ENCODE results near the gene DDX49.
"Not testable (repeated sequence)": the region's sequence is repeated elsewhere in the genome, so short reads cannot be mapped to it uniquely, and the experiment has no call there.

Gene DDX49

GRCh38 chr19:18943465-18943864 is 23.9 kb downstream of the DDX49 start:
- H3K4me3 Mint-ChIP-seq: no peak overlapping the region
- H3K36me3 Mint-ChIP-seq: no peaks in the 10 kb centered on the region
- H3K4me1 Mint-ChIP-seq: peaks cover 7% of the 10 kb centered on the region
- H3K27ac Mint-ChIP-seq: no peak overlapping the region
- H3K27me3 Mint-ChIP-seq: peaks cover 12% of the 10 kb centered on the region
- no peaks in the 10 kb centered on the region for H3K9me3 Mint-ChIP-seq

DNA sequence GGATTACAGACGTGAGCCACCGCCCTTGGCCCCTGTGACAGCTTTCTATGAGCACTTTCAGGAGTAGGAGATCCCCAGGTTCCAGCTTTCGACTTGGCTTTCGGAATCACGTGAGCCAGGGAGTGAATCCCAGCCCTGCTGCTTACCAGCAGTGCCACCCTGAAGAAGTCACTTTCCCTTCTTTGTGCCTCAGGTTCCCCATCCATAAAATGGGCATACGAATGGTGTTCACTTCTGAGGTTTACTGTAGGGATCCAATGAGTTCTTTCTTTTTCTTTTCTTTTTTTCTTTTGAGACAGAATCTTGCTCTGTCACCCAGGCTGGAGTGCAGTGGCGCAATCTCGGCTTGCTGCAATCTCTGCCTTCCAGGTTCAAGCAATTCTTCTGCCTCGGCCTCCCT is 25.8 kb downstream of the DDX49 start:
- Mint-ChIP-seq H3K27me3 (peaks cover 9% of the 10 kb centered on the region), H3K9me3 (no peaks in the 10 kb centered on the region), H3K4me1 (peaks cover 3% of the 10 kb centered on the region), H3K27ac (no peak overlapping the region), H3K4me3 (no peak overlapping the region), H3K36me3 (no peaks in the 10 kb centered on the region)

DNA sequence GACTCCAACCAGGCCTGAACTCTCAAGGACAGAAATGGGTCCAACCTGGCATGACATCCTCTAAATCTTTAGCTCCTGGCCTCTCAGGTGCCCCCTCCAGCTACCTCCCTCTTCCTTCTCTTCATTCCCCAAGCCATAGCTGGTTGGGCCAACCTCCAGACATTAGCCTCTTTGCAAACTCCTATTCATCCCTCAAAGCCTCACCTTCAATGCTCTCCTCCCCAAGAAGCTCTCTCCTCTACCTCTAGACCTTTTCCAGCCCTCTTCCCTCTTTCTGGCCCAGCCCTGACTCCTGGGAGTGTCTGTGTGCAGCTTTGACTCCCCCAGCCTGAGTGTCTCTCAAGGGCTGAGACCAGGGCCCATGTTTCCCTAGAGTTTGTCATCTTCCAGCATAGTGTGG is 26.8 kb downstream of the DDX49 start:
- Mint-ChIP-seq H3K4me3 (no peak overlapping the region), H3K27me3 (peaks cover 9% of the 10 kb centered on the region), H3K36me3 (no peaks in the 10 kb centered on the region), H3K9me3 (no peaks in the 10 kb centered on the region), H3K4me1 (peaks cover 3% of the 10 kb centered on the region), H3K27ac (no peak overlapping the region)

DNA sequence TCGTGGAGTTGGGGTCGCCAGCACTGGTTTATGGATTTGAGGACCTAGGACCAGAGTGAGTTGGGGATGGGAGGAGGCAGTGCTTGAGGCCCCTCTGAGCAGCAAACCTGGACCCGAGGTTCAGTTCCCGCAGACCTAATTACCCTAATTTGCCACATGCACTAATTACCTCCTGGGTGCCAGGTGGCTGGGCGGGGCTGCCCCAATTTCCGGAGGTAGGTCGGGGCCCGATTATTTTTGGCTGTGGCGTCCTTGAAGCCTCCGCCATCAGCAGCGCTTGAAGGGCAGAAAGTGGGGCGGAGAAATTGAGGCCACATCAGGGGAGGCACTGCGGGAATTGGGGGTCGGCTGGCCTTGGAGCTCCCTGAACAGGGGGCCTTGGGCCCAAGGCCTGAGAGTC is 27.4 kb downstream of the DDX49 start:
- Mint-ChIP-seq H3K27me3 (peaks cover 6% of the 10 kb centered on the region), H3K4me1 (no peaks in the 10 kb centered on the region), H3K36me3 (no peaks in the 10 kb centered on the region), H3K27ac (no peak overlapping the region), H3K9me3 (no peaks in the 10 kb centered on the region), H3K4me3 (no peak overlapping the region)

DNA sequence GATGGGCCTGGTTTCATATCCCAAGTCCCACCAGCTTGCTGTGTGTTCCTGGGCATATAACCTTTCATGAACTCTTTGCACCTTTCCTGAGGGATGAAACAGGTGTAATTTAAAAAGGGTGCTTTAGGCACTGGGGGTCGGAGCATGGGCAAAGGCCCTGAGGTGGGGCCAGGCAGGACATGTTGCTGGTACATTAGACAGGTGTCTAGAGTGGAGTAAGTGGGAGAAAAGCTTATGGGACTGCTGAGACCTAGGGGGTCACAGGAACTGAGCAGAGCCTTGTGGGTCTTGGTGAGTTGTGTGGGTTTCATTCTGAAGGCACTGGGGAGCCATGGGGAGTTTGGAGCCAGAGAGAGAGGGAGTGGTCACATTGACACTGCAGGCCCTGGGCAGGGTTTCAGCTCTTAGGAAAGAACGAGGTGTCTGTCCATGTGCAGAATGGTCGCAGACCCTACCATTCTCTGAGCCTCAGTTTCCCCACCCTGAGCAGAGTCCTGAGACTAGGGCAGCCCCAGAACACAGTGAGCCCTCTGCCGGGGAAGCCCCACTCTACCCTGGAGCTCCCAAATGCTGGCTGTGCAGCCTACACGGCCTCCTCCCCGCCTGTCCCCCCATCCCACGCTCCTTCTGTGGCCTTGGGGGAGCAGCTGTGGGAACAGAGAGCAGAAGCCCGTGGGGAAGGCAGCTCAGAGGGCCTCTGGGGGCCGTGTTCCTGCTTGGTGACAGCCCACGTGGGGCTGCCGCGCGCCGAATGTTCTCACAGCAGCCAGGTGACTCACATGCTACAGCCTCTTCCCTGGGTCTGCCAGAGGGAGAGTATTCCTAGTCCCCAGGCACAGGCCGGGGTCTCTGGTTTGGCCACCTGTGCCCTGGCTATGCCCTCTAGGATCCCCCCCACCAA is 28.8 kb downstream of the DDX49 start:
- no peaks in the 10 kb centered on the region for H3K36me3 Mint-ChIP-seq
- no peaks in the 10 kb centered on the region for H3K27me3 Mint-ChIP-seq
- no peaks in the 10 kb centered on the region for H3K9me3 Mint-ChIP-seq
- no peak overlapping the region for H3K4me3 Mint-ChIP-seq
- no peak overlapping the region for H3K27ac Mint-ChIP-seq
- H3K4me1 Mint-ChIP-seq: no peaks in the 10 kb centered on the region

GRCh38 chr19:18948976-18949356 is 29.5 kb downstream of the DDX49 start:
- Mint-ChIP-seq H3K36me3 (no peaks in the 10 kb centered on the region), H3K4me1 (no peaks in the 10 kb centered on the region), H3K27ac (no peak overlapping the region), H3K27me3 (no peaks in the 10 kb centered on the region), H3K4me3 (no peak overlapping the region), H3K9me3 (no peaks in the 10 kb centered on the region)

DNA sequence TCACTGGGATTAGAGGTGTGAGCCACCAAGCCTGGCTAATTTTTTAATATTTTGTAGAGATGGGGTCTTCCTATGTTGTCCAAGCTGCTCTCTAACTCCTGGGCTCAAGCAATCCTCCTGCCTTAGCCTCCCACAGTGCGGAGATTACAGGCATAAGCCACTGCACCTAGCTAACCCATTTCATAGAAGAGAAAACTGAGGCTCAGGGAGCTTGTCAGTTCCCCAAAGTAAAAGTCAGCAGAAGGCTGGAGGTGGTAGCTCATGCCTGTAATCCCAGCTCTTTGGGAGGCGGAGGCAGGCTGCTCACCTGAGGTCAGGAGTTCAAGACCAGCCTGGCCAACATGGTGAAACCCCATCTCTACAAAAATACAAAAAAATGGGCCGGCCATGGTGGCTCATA is 30.3 kb downstream of the DDX49 start:
- Mint-ChIP-seq H3K4me1 (no peaks in the 10 kb centered on the region), H3K4me3 (no peak overlapping the region), H3K36me3 (no peaks in the 10 kb centered on the region), H3K27ac (no peak overlapping the region), H3K9me3 (no peaks in the 10 kb centered on the region), H3K27me3 (no peaks in the 10 kb centered on the region)

GRCh38 chr19:18951721-18952281 is 32.3 kb downstream of the DDX49 start:
- no peak overlapping the region for H3K4me3 Mint-ChIP-seq
- no peaks in the 10 kb centered on the region for H3K36me3 Mint-ChIP-seq
- no peaks in the 10 kb centered on the region for H3K9me3 Mint-ChIP-seq
- H3K27ac Mint-ChIP-seq: no peak overlapping the region
- H3K4me1 Mint-ChIP-seq: no peaks in the 10 kb centered on the region
- H3K27me3 Mint-ChIP-seq: no peaks in the 10 kb centered on the region

- H3K27me3 Mint-ChIP-seq, H3K9me3 Mint-ChIP-seq, H3K36me3 Mint-ChIP-seq, H3K4me1 Mint-ChIP-seq, H3K27ac Mint-ChIP-seq, H3K4me3 Mint-ChIP-seq: not testable (repeated sequence)
Measured at GRCh38 chr19:18952364-18953003, 33.0 kb downstream of the DDX49 start.

DNA sequence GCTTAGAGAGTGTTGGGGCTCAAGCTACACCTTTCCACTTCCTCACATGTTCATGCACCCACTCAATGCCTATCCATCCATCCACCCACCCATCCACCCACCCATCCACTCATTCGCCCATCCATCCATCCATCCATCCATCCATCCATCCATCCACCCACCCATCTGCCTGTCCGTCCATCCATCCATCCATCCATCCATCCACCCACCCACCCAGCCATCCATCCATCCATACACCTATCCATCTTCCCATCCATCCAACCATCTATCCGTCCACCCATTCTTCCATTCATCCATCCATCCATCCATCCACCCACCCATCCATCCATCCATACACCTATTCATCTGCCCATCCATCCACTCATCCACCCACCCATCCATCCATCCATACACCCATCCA is 34.6 kb downstream of the DDX49 start:
- Mint-ChIP-seq H3K9me3 (no peaks in the 10 kb centered on the region), H3K4me1 (no peaks in the 10 kb centered on the region), H3K27me3 (no peaks in the 10 kb centered on the region), H3K27ac (no peak overlapping the region), H3K36me3 (no peaks in the 10 kb centered on the region), H3K4me3 (no peak overlapping the region)

- Mint-ChIP-seq H3K9me3 (no peaks in the 10 kb centered on the region), H3K4me3 (no peak overlapping the region), H3K4me1 (no peaks in the 10 kb centered on the region), H3K27ac (no peak overlapping the region), H3K27me3 (no peaks in the 10 kb centered on the region), H3K36me3 (no peaks in the 10 kb centered on the region)
Measured at GRCh38 chr19:18955042-18955441, 35.5 kb downstream of the DDX49 start.

DNA sequence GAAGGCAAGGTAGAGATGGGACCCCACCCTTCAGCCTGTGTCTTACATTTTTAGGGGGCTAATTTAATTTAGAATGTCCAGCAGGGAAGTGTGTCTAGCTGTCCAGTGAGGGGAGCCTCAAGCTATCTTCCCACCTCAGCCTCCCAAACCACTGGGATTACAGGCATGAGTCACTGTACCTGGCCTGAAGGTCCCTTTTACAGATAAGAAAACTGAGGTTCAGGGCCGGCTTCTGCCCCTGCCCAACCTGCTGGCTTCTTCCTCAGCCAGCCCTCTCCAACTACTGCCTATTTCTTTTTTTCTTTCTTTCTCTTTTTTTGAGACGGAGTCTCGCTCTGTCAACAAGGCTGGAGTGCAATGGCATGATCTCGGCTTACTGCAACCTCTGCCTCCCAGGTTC is 40.9 kb downstream of the DDX49 start:
- Mint-ChIP-seq H3K36me3 (no peaks in the 10 kb centered on the region), H3K4me1 (peaks cover 10% of the 10 kb centered on the region), H3K27ac (no peak overlapping the region), H3K4me3 (no peak overlapping the region), H3K27me3 (peaks cover 2% of the 10 kb centered on the region), H3K9me3 (no peaks in the 10 kb centered on the region)

DNA sequence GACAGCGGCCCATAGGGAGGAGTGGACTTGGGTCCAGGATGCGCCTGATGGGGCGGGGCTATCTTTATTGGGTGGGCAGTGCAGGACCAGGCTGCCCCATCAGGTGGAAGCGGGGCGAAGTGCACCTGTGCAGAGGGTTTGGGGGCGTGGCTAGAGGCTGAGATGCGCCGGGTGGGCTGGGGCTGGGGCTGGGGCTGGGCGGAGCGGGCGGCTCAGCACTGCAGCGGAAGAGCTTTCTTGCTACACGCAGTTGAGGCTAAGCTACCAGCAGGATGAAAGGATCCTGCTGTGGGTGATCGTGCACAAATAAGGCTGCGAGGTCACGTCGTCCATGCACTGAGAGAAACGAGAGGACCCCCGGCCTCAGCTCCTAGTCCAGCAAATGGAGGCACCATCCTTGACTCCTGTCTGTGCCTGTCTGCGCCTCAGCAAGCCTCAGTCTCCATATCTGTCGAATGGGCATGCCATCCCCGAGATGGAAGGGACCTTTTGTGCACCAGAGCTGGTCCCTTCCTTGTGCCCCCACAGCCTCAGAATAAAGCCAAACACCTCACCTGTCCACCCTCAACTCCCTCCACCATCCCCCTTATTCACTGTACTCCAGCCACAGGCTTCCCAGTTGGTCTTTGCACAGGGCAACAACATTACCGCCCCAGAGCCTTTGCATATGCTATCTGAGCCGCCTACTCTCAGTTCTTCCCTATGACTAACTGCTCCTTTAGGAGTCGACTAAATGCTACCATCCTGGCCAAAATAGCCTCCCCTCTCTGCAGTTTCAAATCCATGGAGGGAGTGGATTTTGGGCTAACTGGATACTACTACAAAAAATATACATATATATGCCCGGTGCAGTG is 42.5 kb downstream of the DDX49 start:
- Mint-ChIP-seq H3K27ac (no peak overlapping the region), H3K4me3 (no peak overlapping the region), H3K9me3 (no peaks in the 10 kb centered on the region)

GRCh38 chr19:18964121-18964520 is 44.6 kb downstream of the DDX49 start:
- H3K4me1 Mint-ChIP-seq: peaks cover 10% of the 10 kb centered on the region

More for the DNA sequence above, 42.5 kb downstream of the DDX49 start:
- Mint-ChIP-seq H3K36me3 (no peaks in the 10 kb centered on the region), H3K4me1 (peaks cover 10% of the 10 kb centered on the region), H3K27me3 (peaks cover 2% of the 10 kb centered on the region)

DNA sequence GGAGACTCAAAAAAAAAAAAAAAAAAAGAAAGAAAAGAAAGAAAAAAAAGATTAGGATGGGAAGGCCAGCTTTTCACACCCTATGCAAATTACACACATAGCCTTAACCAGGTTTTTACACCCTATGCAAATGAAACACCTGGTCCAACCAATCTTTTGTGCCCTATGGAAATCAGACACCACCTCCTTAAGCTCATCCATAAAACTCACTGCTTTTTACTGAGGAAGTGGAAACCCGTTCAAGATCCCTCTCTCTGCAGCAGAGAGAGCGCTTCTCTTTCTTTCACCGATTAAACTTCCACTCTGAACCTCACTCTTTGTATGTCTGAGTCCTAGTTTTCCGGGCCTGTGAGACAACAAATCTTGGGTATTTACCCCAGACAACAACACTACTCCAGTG is 46.8 kb downstream of the DDX49 start:
- peaks cover 9% of the 10 kb centered on the region for H3K4me1 Mint-ChIP-seq
- H3K27ac Mint-ChIP-seq: no peak overlapping the region
- H3K36me3 Mint-ChIP-seq: no peaks in the 10 kb centered on the region
- peaks cover 2% of the 10 kb centered on the region for H3K27me3 Mint-ChIP-seq
- H3K4me3 Mint-ChIP-seq: no peak overlapping the region
- no peaks in the 10 kb centered on the region for H3K9me3 Mint-ChIP-seq

More at GRCh38 chr19:18964121-18964520, 44.6 kb downstream of the DDX49 start:
- no peaks in the 10 kb centered on the region for H3K9me3 Mint-ChIP-seq
- no peak overlapping the region for H3K4me3 Mint-ChIP-seq
- no peak overlapping the region for H3K27ac Mint-ChIP-seq
- H3K27me3 Mint-ChIP-seq: peaks cover 2% of the 10 kb centered on the region
- H3K36me3 Mint-ChIP-seq: no peaks in the 10 kb centered on the region

Data from activated naive CD4-positive, alpha-beta T cell treated with anti-CD3 and anti-CD28 coated beads, Interleukin-2, amount 50 U/mL, for 24 hours (primary cell).